Urinary bladder (tissue), 4 donors: ENCODE results near the gene CHN2. TPM values are rescaled to one million over a fixed set of nuclear protein-coding genes. Genes with fewer than 3 reads are reported as not detected.

Experiments
- DNase-seq: peaks from one replicate; pipeline ENCODE4 v3.0.0-alpha.2; 2015; ENCODE audit errors: extremely low spot score
- H3K27ac ChIP-seq: one replicate; pipeline ENCODE4 v1.5.1; 2013; ENCODE audit warnings: low read depth, mild to moderate bottlenecking, moderate library complexity
- H3K36me3 ChIP-seq: one replicate; pipeline ENCODE4 v1.6.1; 2013; ENCODE audit warnings: mild to moderate bottlenecking, moderate library complexity; ENCODE audit not compliant: insufficient read depth
- H3K4me1 ChIP-seq: one replicate; pipeline ENCODE4 v1.6.1; 2013; ENCODE audit warnings: mild to moderate bottlenecking, moderate library complexity; ENCODE audit not compliant: insufficient read depth
- H3K4me3 ChIP-seq: one replicate; pipeline ENCODE4 v1.5.1; 2013; ENCODE audit warnings: low read depth, low read length
- WGBS: extraction: QIAGEN DNeasy Blood & Tissue Kit; methylation state at CpG from one replicate; pipeline ENCODE4 v1.1.7; 2013; 5-methylcytosine and 5-hydroxymethylcytosine counted together
- polyA plus RNA-seq: library from polyadenylated mRNA; stranded (reverse); fragments of 200-250 nt; gene quantifications from one replicate; pipeline ENCODE4 v1.2.3, GENCODE V29; 2013
- total RNA-seq: library from RNA; depleted of rRNA; stranded (reverse); fragments of >200 nt; gene quantifications from one replicate; pipeline ENCODE4 v1.2.3, GENCODE V29; 2014
- donor health status: healthy with polysubstance abuse.
- donor health status: healthy.

CHN2 gene
- total and polyA plus RNA-seq, 2 donors, result 6.8 to 14.5 TPM

- WGBS, result 78% methylated on average over 9 of the region's 9 CpGs
- DNase-seq, result no peak
Measured at GRCh38 chr7:29278337-29279069, 83.9 kb downstream of the CHN2 start.

DNA sequence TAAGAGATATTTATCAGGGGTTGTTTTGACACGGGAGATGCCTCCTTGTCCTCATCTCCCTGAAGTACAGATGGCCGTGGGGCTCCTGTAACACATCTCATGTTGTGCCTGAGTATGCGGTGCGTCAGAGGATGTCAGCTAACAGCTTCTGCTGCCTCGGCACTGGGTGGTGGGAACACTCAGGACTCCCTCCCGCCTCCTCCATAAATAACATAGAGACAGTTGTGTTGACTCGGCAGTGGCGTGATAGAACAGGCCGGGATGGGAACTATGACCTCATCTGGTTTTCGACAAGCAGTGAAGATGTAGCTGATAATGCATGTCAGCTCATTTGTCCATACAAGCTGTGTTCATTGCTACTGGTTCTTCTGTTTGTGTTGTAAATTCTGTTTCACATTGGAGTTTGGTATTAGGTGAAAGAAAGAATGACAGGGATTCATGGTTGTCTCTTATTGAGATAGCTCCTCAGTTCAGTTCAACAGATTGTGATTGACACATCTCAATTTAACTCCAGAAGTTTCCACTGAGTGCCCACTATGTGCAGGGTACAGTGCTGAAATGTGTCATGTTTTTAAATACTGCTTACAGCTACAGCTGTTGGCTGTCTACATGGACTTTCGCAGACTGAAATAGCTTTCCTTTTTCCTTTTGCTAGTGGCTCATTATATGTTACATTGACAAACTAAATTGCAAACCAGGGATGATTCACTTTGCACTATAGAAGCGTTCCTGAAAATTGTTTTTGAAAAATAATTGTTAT is 87.4 kb downstream of the CHN2 start:
- no peak overlapping the region for H3K4me3 ChIP-seq
- no peaks in the 10 kb centered on the region for H3K4me1 ChIP-seq
- WGBS, result 30% methylated on average over 12 of the region's 12 CpGs
- no peaks in the 10 kb centered on the region for H3K36me3 ChIP-seq
- DNase-seq, result peak; percentile 74
- no peak overlapping the region for H3K27ac ChIP-seq

More at GRCh38 chr7:29278337-29279069, 83.9 kb downstream of the CHN2 start:
- H3K36me3 ChIP-seq, result no peaks in the 10 kb centered on the region
- no peak overlapping the region for H3K4me3 ChIP-seq
- no peaks in the 10 kb centered on the region for H3K4me1 ChIP-seq
- no peak overlapping the region for H3K27ac ChIP-seq

DNA sequence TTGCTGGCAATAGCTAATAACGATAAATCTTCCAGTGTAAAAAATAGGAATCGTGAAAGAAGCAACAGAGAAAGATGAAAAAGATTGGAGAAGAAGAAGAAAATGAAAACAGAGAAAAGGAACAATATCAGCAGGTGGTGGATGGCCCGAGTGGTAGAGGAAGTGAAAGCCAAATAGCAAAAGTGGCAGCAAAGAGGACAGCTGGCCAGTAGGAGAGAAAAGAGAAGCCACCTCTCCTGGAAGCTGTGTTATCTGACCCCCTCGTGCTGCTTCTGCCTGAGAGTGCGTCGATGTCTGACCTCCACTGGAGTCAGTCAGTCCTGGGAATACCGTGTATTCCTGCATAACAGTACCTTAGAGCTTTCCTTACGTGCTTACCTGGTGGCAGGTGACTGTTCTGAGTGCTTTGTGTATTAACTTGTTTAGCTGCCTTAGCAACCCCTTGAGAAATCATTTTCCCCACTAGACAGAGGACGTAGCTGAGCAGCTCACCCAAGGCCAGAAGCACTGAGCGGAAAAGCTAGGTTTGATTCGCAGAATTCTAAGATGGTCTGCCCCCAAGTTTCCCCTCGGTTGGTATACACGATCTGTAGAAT is 88.3 kb downstream of the CHN2 start:
- no peaks in the 10 kb centered on the region for H3K36me3 ChIP-seq
- 81% methylated on average over 13 of the region's 13 CpGs for WGBS
- DNase-seq, result no peak
- H3K4me1 ChIP-seq, result no peaks in the 10 kb centered on the region
- no peak overlapping the region for H3K27ac ChIP-seq
- H3K4me3 ChIP-seq, result no peak overlapping the region

DNA sequence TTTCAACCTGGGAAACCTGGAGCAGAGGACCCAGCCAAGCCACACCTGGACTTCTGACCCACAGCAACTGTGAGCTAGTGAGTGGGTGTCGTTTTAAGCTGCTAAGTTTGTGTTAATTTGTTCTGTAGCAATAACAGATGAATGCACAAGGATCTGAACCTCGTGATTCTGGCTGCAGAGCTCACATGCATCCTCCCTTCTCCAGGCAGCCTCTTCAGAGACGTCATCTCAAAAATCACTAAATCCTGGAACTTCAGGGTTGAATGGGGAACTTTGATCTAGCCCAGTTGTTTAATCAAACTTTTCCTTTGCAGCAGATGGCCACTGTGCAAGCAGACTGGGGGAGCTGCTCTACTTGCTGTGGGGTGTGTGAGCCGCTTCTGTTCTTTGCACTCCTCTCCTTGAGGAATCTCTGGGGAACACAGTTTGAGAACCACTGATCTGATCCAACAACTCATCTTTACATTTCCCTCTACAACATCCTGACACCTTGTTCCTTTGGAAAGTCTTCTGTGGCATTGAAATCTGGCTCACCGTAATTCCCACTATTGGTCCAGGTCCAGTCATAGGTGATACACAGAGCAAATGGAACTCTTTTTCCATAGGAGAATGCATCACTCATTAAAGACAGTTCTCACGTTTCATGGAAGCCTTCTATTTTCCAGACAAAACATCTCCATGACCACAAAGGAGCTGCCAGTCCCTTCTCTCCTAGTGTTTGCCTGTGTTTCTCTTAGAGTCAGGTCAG is 90.3 kb downstream of the CHN2 start:
- Histone ChIP-seq H3K36me3 (no peaks in the 10 kb centered on the region), H3K27ac (no peak overlapping the region), H3K4me3 (no peak overlapping the region), H3K4me1 (peaks cover 1% of the 10 kb centered on the region)
- DNase-seq, result no peak
- 79% methylated on average over 6 of the region's 6 CpGs for WGBS

DNA sequence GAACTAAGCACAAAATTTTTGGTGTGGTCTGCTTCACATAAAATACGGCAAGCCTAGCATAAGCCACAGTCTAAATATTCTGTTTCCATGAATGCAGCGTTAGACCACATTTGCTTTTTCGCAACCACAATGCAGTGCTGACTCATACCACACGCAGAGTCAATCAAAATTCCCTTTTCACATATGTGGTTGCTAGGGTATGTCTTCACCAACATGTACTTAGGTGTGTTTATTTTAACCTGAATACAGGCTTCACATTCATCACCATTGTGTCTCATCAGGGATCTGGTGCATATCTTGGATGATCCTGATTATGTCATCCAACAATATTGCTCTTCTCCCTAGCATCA is 90.8 kb downstream of the CHN2 start:
- WGBS, result 81% methylated on average over 4 of the region's 4 CpGs
- no peak for DNase-seq
- no peak overlapping the region for H3K4me3 ChIP-seq
- no peaks in the 10 kb centered on the region for H3K36me3 ChIP-seq
- no peak overlapping the region for H3K27ac ChIP-seq
- H3K4me1 ChIP-seq, result peaks cover 1% of the 10 kb centered on the region

GRCh38 chr7:29285861-29286260 is 91.3 kb downstream of the CHN2 start:
- WGBS, result 94% methylated on average over 3 of the region's 3 CpGs
- Histone ChIP-seq H3K4me1 (peaks cover 1% of the 10 kb centered on the region), H3K27ac (no peak overlapping the region), H3K4me3 (no peak overlapping the region), H3K36me3 (no peaks in the 10 kb centered on the region)
- DNase-seq, result no peak

DNA sequence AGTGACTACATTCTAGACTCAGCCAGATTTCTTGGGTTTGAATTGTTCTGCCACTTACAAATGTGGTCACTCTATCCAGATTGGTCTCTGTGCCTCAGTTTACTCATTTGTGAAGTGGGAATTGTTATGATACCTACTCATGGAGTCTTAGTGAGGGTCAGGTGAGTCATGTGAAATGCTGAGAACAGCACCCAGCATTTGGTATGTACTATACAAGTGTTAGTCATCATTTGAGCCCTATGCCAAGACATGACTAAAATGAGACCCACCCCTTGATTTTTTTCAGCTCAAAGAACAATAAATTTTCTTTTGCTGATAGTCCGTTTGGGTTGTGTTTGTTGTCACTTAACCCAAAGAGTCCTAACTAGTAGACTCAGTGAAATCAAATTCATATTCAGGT is 92.8 kb downstream of the CHN2 start:
- 18% methylated on average over 1 of the region's 1 CpG for WGBS
- no peak overlapping the region for H3K27ac ChIP-seq
- no peak overlapping the region for H3K4me3 ChIP-seq
- H3K36me3 ChIP-seq, result no peaks in the 10 kb centered on the region
- H3K4me1 ChIP-seq, result peaks cover 1% of the 10 kb centered on the region
- DNase-seq, result no peak

- no peak overlapping the region for H3K27ac ChIP-seq
- H3K4me1 ChIP-seq, result peaks cover 1% of the 10 kb centered on the region
- DNase-seq, result no peak
- 91% methylated on average over 6 of the region's 6 CpGs for WGBS
- H3K36me3 ChIP-seq, result no peaks in the 10 kb centered on the region
- no peak overlapping the region for H3K4me3 ChIP-seq
Measured at GRCh38 chr7:29288181-29289091, 93.9 kb downstream of the CHN2 start.

DNA sequence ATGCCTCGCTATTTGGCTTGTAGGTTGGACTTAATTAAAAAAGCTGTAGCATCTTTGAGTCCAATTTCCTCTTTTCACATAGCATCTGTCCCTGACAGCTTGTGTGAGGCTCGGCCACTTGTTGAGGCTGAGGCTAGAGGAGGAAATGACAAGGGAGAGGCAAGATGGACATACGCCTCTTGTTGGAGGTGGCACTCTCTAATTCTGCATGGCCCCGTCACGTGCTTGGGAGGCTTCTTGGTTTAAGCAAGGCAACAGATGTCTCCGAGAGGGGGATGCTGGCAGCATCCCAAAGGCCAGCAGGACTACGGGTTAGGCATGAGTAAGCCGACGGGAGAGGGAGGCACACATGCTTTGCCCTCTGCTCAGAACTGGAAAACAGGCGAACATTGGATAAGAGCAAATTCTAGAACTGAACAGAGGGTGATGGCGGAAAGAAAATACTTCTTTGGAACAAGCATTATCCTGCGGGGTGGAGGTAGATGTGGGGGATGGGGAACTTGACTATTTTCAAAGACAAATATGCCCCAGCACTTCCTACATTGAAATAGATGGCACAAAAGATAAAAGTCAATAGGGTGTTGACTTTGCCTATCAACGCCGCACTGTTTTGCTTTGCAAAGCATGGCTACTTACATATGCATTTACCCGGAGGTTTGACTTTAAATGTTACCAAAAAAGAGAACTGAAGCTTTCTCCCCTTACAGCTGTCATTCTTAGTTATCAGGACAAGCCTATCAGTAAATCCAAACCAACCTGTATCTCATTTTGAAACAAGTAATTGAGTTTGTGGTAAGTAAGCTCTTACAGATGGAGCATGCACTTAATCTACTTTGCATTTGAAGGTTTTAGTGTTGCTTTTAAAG is 94.8 kb downstream of the CHN2 start:
- H3K36me3 ChIP-seq, result no peaks in the 10 kb centered on the region
- H3K4me1 ChIP-seq, result peaks cover 1% of the 10 kb centered on the region
- no peak overlapping the region for H3K4me3 ChIP-seq
- DNase-seq, result no peak
- no peak overlapping the region for H3K27ac ChIP-seq
- 65% methylated on average over 15 of the region's 15 CpGs for WGBS

GRCh38 chr7:29290829-29291228 is 96.3 kb downstream of the CHN2 start:
- Histone ChIP-seq H3K27ac (no peak overlapping the region), H3K4me3 (no peak overlapping the region), H3K4me1 (peaks cover 1% of the 10 kb centered on the region), H3K36me3 (no peaks in the 10 kb centered on the region)
- 96% methylated on average over 6 of the region's 6 CpGs for WGBS
- no peak for DNase-seq

DNA sequence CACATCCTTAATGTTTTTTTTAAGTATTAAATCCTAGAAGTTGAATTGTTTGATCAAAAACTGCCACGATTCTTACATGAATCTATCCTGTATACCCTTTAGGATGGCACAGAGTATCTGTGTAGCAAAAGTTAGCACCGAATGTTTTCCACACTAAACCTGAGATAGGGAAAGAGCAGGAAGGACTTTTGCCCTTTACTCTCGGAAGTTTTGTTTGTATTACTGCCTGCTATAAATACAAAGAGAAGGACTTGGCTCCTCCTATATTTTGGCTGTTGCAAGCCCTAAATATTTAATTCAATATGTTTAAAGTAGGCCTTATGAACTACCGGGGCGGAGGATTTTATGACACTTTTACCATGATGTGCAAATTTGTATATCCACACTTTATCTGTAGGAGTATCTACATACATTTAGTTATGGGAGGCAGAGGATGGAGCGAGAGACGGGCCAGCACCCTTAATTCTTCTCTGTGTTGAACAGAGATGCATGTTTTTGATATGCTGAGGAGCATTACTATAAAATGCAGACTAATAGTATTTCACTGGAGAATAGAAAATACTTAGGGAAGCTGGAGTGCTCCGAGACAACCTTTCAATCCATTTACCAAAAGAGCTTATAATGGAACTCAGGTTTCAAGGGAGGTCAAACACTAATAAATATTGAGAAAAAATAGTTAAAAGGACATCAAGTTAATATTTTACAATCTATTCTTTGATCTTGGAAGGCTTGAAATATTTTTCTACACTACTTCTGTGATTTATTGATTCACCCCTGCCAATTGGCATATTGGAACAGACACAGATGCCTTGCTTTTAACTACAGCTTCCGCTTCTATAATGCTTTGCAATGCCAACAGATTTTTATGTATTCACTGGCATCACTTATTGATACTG is 97.4 kb downstream of the CHN2 start:
- 51% methylated on average over 9 of the region's 9 CpGs for WGBS
- no peaks in the 10 kb centered on the region for H3K36me3 ChIP-seq
- H3K27ac ChIP-seq, result no peak overlapping the region

More for the DNA sequence above, 97.4 kb downstream of the CHN2 start:
- H3K4me3 ChIP-seq, result no peak overlapping the region
- DNase-seq, result no peak
- peaks cover 1% of the 10 kb centered on the region for H3K4me1 ChIP-seq
